Anterior cingulate cortex (tissue), 58 donors: Measurements from ENCODE around the gene TLE2.
"Not testable (repeated sequence)": the region's sequence is repeated elsewhere in the genome, so short reads cannot be mapped to it uniquely, and the experiment has no call there.

ENCODE experiments used
- DNase-seq, 58 donors: peaks; one replicate each; lab custom pipeline; 2025; lab: John Stamatoyannopoulos, UW

Gene TLE2

DNA sequence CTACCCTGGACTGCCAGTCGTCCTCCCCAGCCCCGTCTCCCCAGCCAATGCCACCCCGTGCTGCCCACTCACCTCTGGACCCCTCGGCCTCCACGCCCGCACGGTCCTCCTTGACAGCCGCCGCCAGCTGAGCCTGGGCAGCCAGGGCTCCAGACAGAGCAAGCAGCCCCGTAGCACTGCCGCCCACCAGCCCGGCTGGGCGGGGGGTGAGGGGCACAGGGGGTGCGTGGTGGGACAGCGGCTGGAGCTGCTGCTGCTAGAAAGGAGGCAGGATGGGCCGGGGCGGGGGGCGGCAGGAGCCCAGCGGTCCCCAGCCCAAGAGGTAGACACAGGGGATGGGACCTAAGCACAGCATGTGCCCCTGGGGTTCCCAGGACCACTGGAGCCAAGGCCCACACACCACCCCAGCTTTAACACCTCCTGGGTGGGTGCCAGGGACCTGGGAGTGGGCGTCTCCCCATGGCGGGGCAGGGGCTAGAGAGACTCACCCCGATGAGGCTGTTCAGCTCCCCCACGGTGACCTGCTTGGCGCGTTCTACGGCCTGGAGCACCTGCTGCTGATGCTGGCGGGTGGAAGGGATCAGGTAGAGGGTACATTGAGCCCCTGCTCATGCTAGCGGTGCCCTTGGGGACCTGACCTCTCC, 9.7 kb downstream of the TLE2 start:
- no peak for DNase-seq

DNA sequence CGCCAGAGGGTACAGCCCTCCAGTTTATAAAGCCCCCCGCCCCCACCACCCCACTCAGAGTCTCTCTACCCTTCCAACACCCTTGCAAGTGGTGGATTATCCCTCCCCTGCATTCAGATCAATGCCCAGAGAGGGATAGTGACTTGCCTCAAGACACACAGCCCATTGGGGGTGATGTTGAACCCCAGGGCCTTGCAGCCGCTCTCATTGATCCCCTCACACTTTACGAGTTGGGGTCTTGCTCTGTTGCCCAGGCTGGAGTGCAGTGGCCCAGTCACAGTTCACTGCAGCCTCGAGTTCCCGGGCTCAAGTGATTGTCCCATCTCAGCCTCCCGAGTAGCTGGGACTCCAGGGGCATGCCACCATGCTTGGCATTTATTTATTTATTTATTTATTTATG, 11.2 kb downstream of the TLE2 start:
- no peak for DNase-seq

DNA sequence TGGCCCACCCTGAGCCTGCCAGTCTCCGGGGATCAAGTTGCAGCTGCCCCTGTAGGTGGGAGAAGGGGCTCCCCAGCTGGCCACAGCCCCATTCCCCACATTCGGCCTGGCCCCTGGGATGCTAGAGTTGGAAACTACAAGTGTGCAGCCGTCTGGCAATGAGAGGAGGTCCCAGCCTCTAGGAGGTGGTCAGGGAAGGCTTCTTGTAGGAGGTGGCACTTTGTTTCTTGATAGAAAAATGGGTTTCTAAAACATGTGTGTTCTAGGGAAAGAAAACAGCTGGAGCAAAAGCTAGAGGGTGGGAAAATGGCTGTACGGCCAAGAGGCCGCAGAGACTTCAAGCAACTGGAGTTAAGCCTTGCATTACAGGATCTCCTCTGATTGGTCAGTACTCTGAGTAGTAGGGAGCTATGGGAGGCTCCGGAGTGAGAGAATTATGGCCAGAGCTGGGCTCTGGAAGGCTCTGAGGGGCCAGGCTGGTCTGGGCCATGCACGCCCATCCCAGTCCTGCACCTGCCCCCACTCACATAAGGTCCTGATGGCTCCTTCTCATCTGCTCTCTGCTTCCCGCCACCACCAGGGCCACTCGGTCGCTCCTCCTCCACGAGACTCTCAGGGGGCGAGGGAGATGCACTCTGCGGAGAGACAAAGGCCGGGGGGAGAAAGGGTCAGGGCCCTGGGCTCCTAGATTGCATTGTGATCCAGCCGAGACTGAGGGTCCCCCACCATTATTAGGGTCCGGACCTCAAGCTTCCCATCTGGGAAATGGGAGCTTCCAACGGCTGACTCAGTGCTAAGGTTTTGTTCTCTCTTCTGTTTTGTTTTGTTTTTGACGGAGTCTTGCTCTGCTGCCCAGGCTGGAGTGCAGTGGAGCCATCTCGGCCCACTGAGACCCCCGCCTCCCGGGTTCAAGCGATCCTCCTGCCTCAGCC, 13.7 kb downstream of the TLE2 start:
- DNase-seq, result no peak

DNA sequence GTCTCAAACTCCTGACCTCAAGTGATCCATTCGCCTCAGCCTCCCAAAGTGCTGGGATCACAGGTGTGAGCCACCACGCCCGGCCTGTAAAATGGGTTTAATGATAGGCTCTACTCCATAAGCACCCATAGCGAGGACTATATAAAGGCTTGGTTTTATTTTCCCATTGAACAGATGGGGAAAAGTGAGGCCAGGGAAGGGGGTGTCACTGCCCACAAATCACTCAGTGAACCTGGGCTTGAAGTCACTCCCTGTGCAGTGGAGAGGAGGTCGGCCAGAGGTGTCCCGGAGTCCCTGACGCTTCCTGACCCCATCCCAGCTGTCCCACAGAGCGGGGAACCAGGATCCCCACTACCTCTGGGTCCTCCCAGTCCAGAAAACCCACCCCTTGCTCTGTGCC, 14.9 kb downstream of the TLE2 start:
- no peak for DNase-seq

DNA sequence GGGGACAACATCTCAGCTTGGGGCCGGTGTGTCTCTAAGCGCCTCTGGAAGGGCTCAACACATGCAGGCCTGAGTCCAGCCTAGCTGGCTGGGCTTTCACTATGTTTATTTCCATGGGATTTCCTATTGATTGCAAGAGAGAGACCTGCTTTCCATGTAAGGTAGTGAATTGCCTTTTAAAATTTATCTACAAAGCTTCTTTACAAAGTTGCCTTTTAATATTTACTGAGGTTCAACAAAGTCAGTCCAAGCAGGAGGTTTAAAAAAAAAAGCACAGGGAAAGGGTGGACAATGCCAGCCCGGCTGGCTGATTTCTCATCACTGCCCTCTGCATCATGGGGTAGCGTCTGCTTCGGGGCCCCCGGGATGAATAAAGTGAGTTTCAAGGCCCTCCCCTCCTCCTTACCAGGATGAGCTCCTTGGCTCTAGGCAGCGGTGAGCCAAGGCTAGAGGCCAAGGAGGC, 15.8 kb downstream of the TLE2 start:
- DNase-seq, result no peak

- DNase-seq, result no peak
Observed at GRCh38 chr19:3012621-3013262, 16.3 kb downstream of the TLE2 start.

- DNase-seq, result not testable (repeated sequence)
Observed at GRCh38 chr19:3012059-3012458, 17.0 kb downstream of the TLE2 start.

DNA sequence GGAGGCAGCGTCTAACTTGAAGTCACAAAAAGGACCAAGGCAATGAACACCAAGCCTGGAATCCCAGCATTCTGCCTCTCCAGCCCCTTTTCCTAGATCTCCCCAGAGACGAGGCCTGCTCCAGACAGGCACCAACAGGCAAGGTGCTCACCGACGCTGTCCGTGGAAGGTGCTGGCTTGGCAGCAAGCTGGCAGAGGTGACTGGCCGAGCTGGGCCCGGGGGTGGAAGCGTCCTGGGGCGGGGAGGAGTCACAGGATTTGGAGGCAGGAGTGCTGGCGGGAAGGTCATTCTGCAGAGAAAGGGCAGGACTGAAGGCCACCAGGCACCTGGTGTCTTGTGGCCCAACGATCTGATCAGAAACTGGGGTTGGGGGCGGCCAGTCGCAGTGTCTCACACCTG, 18.2 kb downstream of the TLE2 start:
- no peak for DNase-seq

GRCh38 chr19:3008994-3009393, 20.1 kb downstream of the TLE2 start:
- no peak for DNase-seq

GRCh38 chr19:3007975-3008374, 21.1 kb downstream of the TLE2 start:
- no peak for DNase-seq

DNA sequence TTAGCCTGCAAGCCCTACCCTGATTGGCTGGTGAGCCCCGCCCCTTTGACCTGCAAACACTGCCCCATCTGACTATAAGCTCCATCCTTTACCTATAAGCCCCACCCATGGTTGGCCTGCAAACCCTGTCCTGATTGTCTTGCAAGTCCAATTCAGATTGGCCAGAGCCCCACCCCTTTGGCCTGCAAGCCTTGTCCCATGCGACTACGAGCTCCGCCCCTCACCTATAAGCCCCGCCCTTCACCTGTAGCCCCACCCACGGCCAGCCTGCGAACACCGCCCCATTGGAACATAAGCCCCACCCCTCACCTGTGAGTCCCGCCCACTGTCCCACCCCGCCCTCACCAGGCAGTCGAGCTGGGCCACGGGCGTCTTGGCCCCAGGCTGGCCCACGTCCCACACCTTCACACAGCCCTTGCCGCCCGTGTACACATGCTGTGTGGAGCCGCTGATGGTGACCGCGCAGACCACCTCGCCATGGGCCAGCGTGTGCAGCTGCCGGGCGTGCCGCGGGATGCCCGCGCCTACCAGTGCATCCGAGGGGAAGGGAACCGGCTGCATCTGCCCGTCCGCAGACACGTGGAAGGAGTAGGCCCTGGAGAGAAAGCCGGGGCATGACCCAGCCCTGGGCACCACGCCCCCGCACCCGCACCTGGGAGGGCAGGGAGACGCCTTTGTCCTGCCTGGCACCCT, 22.9 kb downstream of the TLE2 start:
- peak in 1 of 58 donors; percentile 51 for DNase-seq

- DNase-seq, result no peak
Observed at GRCh38 chr19:3005345-3005744, 23.7 kb downstream of the TLE2 start.

DNA sequence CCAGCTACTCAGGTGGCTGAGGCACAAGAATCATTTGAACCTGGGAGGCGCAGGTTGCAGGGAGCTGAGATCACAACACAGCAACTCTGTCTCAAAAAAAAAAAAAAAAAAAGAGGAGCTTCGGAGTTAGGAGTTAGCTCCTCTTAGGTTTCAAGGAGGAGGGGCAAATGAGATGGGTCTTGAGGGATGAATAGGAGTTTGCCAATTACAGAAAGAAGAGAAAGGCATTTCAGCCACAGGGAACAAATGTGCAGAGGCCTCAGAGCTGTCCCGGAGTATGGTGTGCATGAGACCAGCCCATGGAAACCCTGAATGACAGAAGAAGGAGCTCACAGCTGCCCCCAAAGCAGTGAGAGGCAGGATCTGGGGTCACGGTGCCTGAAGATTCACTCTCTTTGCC, 24.6 kb downstream of the TLE2 start:
- no peak for DNase-seq

GRCh38 chr19:3003046-3003445, 26.0 kb downstream of the TLE2 start:
- no peak for DNase-seq

- DNase-seq, result no peak
Observed at GRCh38 chr19:3001235-3001800, 27.8 kb downstream of the TLE2 start.

DNA sequence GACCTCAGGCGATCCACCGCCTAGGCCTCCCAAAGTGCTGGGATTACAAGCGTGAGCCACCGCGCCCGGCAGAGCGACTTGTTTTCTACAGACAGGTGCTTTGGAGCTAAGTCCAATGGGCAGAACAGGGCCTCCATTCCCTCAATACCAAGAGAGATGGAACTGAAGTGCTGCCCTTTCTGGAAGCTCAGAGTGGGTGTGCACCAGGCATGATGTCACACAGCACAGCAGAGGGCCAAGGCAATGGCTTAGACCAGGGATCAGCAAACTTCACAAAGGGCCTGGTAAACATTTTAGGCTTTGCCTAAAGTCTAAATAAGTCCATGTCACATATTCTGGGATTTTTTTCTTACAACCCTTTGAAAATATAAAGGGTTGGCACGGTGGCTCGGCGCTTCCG, 30.4 kb downstream of the TLE2 start:
- no peak for DNase-seq

DNA sequence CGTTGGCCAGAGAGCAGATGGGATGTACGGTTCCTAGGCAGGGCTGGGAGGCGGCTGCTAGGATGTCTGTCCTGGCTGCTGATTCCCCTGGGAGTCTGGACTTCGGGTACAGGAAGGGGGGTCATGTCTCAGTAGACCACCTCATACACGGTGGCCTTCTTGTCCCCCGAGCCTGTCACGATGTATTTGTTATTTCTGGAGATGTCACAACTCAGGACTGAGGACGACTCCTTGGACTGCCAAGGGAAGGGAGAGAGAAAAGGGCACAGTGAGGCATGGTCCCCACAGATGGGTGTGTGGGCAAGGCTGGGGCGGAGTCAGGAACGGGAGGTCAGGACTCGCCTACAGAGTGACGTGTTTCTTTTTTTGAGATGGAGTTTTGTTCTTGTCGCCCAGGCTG, 31.4 kb downstream of the TLE2 start:
- DNase-seq, result no peak

GRCh38 chr19:2994588-2995131, 34.4 kb downstream of the TLE2 start:
- DNase-seq, result no peak

- no peak for DNase-seq
Observed at GRCh38 chr19:2993579-2993978, 35.5 kb downstream of the TLE2 start.

DNA sequence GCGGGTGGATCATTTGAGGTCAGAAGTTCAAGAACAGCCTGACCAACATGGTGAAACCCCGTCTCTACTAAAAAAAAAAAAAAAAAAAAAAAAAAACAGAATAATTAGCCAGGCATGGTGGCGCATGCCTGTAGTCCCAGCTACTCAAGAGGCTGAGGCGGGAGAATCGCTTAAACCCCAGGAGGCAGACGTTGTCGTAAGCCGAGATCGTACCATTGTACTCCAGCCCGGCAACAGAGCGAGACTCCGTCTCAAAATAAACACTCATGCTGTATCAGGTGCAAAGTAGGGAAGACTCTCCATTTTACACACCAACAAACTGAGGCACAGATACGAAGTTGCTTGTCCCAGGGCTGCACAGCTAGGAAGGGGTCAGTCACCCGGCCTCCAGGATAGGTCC, 36.1 kb downstream of the TLE2 start:
- DNase-seq, result no peak
